HEK293T (cell line): ENCODE measurements around the gene ADAP1.

Experiments used
- CTCF ChIA-PET: fragments of 350-600 bp; formaldehyde crosslinking; extraction: SDS; loops from one replicate; lab custom pipeline; 2021; ENCODE audit warnings: antibody characterized with exemption, inconsistent platforms; lab: Yijun Ruan, JAX
- POLR2A ChIA-PET: fragments of 350-600 bp; formaldehyde crosslinking; extraction: SDS; loops from one replicate; lab custom pipeline; 2020; ENCODE audit warnings: antibody characterized with exemption, inconsistent platforms; lab: Yijun Ruan, JAX
- DNase-seq: peaks from one replicate; pipeline ENCODE4 v3.0.0; 2012; ENCODE audit warnings: mixed read lengths; ENCODE audit errors: extremely low spot score
- ARNT ChIP-seq: fragments of 450-650 bp; IDR thresholded peaks from 2 replicates; pipeline ENCODE4 v1.6.1; 2017; ENCODE audit warnings: mild to moderate bottlenecking
- BHLHE40 ChIP-seq: fragments of 450-650 bp; IDR thresholded peaks from 2 replicates; pipeline ENCODE4 v1.6.1; 2016; ENCODE audit warnings: mild to moderate bottlenecking, moderate library complexity, borderline replicate concordance
- CTBP1 ChIP-seq: fragments of 450-650 bp; IDR thresholded peaks from 2 replicates; pipeline ENCODE4 v1.6.1; 2016; ENCODE audit warnings: borderline replicate concordance
- ELF4 ChIP-seq: fragments of 450-650 bp; IDR thresholded peaks from 2 replicates; pipeline ENCODE4 v1.6.1; 2017; ENCODE audit warnings: antibody characterized with exemption
- FOXA1 ChIP-seq: fragments of 450-650 bp; IDR thresholded peaks from 2 replicates; pipeline ENCODE4 v1.6.1; 2016; ENCODE audit warnings: mild to moderate bottlenecking
- FOXK2 ChIP-seq: fragments of 450-650 bp; IDR thresholded peaks from 2 replicates; pipeline ENCODE4 v1.6.1; 2016; ENCODE audit warnings: mild to moderate bottlenecking
- FOXM1 ChIP-seq: fragments of 450-650 bp; IDR thresholded peaks from 2 replicates; pipeline ENCODE4 v1.6.1; 2017; ENCODE audit warnings: mild to moderate bottlenecking, borderline replicate concordance
- HDGF ChIP-seq: fragments of 450-650 bp; IDR thresholded peaks from 2 replicates; pipeline ENCODE4 v1.6.1; 2017; ENCODE audit warnings: antibody characterized with exemption, borderline replicate concordance
- L3MBTL2 ChIP-seq: fragments of 450-650 bp; conservative IDR thresholded peaks from 2 replicates; pipeline ENCODE4 v1.6.1; 2016; ENCODE audit warnings: mild to moderate bottlenecking
- LEF1 ChIP-seq: fragments of 450-650 bp; IDR thresholded peaks from 2 replicates; pipeline ENCODE4 v1.6.1; 2017; ENCODE audit warnings: mild to moderate bottlenecking, borderline replicate concordance
- NFRKB ChIP-seq: fragments of 450-650 bp; IDR thresholded peaks from 2 replicates; pipeline ENCODE4 v1.6.1; 2016; ENCODE audit warnings: mild to moderate bottlenecking, moderate library complexity
- SP1 ChIP-seq: fragments of 450-650 bp; IDR thresholded peaks from 2 replicates; pipeline ENCODE4 v1.6.1; 2017
- SUZ12 ChIP-seq: fragments of 450-650 bp; IDR thresholded peaks from 2 replicates; pipeline ENCODE4 v1.6.1; 2016; ENCODE audit warnings: mild to moderate bottlenecking
- TARDBP ChIP-seq: fragments of 450-650 bp; IDR thresholded peaks from 2 replicates; pipeline ENCODE4 v1.6.1; 2016
- ZNF384 ChIP-seq: fragments of 450-650 bp; IDR thresholded peaks from 2 replicates; pipeline ENCODE4 v1.6.1; 2016
- TF ChIP-seq, protein P1 (sequence below): fragments of 450-650 bp; IDR thresholded peaks from 2 replicates; pipeline ENCODE4 v1.6.1; 2016

Gene ADAP1

DNA sequence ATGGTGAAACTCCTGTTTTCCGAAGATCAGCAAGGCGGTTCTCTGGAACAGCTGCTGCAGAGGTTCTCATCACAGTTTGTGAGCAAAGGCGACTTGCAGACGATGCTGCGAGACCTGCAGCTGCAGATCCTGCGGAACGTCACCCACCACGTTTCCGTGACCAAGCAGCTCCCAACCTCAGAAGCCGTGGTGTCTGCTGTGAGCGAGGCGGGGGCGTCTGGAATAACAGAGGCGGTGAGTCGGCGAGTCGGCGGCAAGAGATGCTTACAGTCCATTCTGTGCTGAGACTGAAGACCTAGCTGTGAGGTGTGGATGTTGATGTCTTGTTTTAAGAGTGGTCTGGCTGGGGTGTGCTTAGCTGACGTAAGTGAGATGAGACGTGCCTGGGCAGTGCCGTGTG lies 94.3 kb downstream of the ADAP1 start:
- CTCF ChIA-PET = no interaction called here
- DNase-seq = no peak
- POLR2A ChIA-PET = no interaction called here
- TF ChIP-seq ELF4 (no peak), LEF1 (no peak), NFRKB (no peak), ZNF384 (no peak), FOXM1 (no peak), HDGF (no peak), SP1 (no peak), BHLHE40 (no peak), TARDBP (no peak), CTBP1 (no peak), ARNT (no peak), SUZ12 (no peak)
- TF ChIP-seq, protein P1, sequence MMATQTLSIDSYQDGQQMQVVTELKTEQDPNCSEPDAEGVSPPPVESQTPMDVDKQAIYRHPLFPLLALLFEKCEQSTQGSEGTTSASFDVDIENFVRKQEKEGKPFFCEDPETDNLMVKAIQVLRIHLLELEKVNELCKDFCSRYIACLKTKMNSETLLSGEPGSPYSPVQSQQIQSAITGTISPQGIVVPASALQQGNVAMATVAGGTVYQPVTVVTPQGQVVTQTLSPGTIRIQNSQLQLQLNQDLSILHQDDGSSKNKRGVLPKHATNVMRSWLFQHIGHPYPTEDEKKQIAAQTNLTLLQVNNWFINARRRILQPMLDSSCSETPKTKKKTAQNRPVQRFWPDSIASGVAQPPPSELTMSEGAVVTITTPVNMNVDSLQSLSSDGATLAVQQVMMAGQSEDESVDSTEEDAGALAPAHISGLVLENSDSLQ = no peak

GRCh38 chr7:859359-860030 lies 95.0 kb downstream of the ADAP1 start:
- ChIA-PET CTCF (interaction anchor here (0.6 kb wide), 1 partner anchor 45 kb away, joined by 3 read pairs; no protein-coding TSS in a partner anchor), POLR2A (no interaction called here)
- DNase-seq = no peak
- TF ChIP-seq ARNT = no peak
- no peak for TF ChIP-seq HDGF
- TF ChIP-seq L3MBTL2 = no peak
- TF ChIP-seq LEF1 = no peak

- TF ChIP-seq HDGF (no peak), SUZ12 (no peak), ZNF384 (no peak), CTBP1 (no peak), FOXK2 (no peak), LEF1 (no peak), ARNT (no peak)
- DNase-seq = no peak
- CTCF ChIA-PET = interaction anchor here (0.6 to 0.9 kb wide), 2 partner anchors 14 to 292 kb away, joined by 3 read pairs; no protein-coding TSS in a partner anchor
- POLR2A ChIA-PET = no interaction called here
These were observed 96.8 kb downstream of the ADAP1 start for GRCh38 chr7:857661-858060.

GRCh38 chr7:856444-857095 lies 97.9 kb downstream of the ADAP1 start:
- ChIA-PET POLR2A (no interaction called here), CTCF (interaction anchor here (1.1 kb wide), 1 partner anchor 16 kb away, joined by 4 read pairs; no protein-coding TSS in a partner anchor)
- TF ChIP-seq, protein P1 = no peak
- TF ChIP-seq BHLHE40 = no peak
- TF ChIP-seq L3MBTL2 = no peak
- no peak for TF ChIP-seq ELF4
- no peak for TF ChIP-seq SP1
- no peak for DNase-seq

DNA sequence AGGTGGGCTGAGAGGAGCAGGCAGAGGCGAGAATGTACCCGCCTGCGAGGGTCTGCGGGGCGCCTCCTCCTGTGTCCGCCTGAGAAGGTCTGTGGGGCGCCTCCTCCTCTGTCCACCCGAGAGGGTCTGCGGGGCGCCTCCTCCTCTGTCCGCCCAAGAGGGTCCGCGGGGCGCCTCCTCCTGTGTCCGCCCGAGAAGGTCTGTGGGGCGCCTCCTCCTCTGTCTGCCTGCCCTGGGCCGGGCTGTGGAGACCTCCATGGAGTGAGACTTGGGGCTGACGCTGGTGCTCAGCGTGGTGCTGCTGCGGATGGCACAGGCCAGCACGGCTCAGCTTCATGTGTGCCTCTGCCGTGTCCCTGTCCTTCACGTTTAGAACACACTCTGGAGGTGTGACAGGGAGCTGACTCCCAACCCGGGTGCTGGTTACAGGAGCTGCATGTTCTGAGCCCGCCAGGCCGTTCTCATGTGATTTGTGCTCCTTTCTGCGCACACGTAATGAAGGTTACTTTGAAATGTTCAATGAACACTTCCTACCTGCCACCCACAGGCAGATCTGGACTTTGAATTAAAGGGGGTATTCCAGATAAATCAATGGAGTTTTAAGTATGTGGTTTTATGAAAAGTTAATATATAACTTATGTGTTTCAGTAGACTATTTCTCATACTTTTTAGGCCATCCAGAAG lies 98.7 kb downstream of the ADAP1 start:
- CTCF ChIA-PET = interaction anchor here (1.1 kb wide), 1 partner anchor 17 kb away, joined by 4 read pairs; no protein-coding TSS in a partner anchor
- POLR2A ChIA-PET = no interaction called here
- no peak for DNase-seq
- TF ChIP-seq ARNT = no peak
- no peak for TF ChIP-seq HDGF
- no peak for TF ChIP-seq ELF4
- no peak for TF ChIP-seq LEF1
- TF ChIP-seq SUZ12 = no peak

GRCh38 chr7:854118-854775 lies 100.2 kb downstream of the ADAP1 start:
- CTCF ChIA-PET = no interaction called here
- DNase-seq = no peak
- no peak for TF ChIP-seq HDGF
- TF ChIP-seq LEF1 = no peak
- TF ChIP-seq FOXA1 = no peak
- TF ChIP-seq ZNF384 = no peak
- no peak for TF ChIP-seq FOXK2
- TF ChIP-seq, protein P1 = no peak
- no peak for TF ChIP-seq L3MBTL2
- TF ChIP-seq FOXM1 = no peak
- TF ChIP-seq ARNT = no peak
- TF ChIP-seq SUZ12 = no peak
- no peak for TF ChIP-seq TARDBP
- TF ChIP-seq ELF4 = no peak
- no peak for TF ChIP-seq BHLHE40
- TF ChIP-seq NFRKB = no peak
- no peak for TF ChIP-seq SP1
- no peak for TF ChIP-seq CTBP1
- POLR2A ChIA-PET = no interaction called here
